ENCODE data around the gene R3HDM2.
"Not testable (repeated sequence)": the region's sequence is repeated elsewhere in the genome, so short reads cannot be mapped to it uniquely, and the experiment has no call there.

R3HDM2 gene

DNA sequence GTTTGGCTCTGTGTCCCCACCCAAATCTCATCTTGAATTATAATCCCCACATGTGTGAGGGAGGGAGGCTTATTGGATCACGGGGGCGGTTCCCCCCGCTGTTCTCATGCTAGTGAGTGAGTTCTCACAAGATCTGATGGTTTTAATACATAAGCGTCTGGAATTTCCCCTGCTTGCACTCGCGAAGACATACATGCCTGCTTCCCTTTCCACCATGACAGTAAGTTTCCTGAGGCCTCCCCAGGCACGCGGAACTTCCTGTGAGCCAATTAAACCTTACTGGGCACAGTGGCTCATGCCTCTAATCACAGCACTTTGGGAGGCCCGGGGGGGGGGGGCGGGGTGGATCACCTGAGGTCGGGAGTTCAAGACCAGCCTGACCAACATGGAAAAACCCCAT, 60.8 kb downstream of the R3HDM2 start:
- Histone ChIP-seq H3K4me1 (ENCODE audit: control insufficient read depth, insufficient read depth, low read length, poor library complexity, severe bottlenecking) (no peaks in the 10 kb centered on the region), H3K9me3 (ENCODE audit: control insufficient read depth, low read length) (peaks cover 5% of the 10 kb centered on the region), H3K4me3 (ENCODE audit: extremely low read depth, insufficient read depth, low read length, poor library complexity, severe bottlenecking) (no peak overlapping the region), H3K36me3 (ENCODE audit: control insufficient read depth, insufficient read depth, low read length) (peaks cover 6% of the 10 kb centered on the region), H3K27ac (ENCODE audit: low read depth, low read length, severe bottlenecking) (no peak overlapping the region)
- 93 to 100% methylated on average over 1 to 6 of the region's 11 CpGs for WGBS, 2 experiments (ENCODE audit: insufficient coverage in 2 of 2)

DNA sequence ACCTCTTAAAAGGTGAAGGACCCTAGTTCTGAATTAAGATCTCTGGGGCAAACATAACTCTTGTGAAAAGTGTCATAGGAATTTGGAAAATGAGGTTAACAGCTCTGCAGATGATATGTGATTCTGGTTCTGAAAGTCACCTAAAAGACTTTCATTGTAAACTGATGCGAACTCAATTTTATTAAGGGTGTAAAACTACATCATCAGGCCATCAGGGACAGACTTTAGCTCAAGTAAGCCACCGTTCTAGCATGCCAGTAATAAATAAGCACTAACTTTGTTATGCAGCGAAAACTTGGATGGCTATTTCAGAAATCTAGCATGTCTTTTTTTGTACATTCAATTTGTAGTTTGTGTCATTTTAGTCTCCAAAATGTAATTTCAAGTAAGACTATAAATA, 61.6 kb downstream of the R3HDM2 start:
- no peak overlapping the region for H3K27ac ChIP-seq (ENCODE audit: low read depth, low read length, severe bottlenecking)
- H3K4me3 ChIP-seq (ENCODE audit: extremely low read depth, insufficient read depth, low read length, poor library complexity, severe bottlenecking), result no peak overlapping the region
- H3K4me1 ChIP-seq (ENCODE audit: control insufficient read depth, insufficient read depth, low read length, poor library complexity, severe bottlenecking), result no peaks in the 10 kb centered on the region
- peaks cover 5% of the 10 kb centered on the region for H3K9me3 ChIP-seq (ENCODE audit: control insufficient read depth, low read length)
- 94 to 100% methylated on average over 2 of the region's 3 CpGs for WGBS, 2 experiments (ENCODE audit: insufficient coverage in 2 of 2)
- peaks cover 6% of the 10 kb centered on the region for H3K36me3 ChIP-seq (ENCODE audit: control insufficient read depth, insufficient read depth, low read length)

DNA sequence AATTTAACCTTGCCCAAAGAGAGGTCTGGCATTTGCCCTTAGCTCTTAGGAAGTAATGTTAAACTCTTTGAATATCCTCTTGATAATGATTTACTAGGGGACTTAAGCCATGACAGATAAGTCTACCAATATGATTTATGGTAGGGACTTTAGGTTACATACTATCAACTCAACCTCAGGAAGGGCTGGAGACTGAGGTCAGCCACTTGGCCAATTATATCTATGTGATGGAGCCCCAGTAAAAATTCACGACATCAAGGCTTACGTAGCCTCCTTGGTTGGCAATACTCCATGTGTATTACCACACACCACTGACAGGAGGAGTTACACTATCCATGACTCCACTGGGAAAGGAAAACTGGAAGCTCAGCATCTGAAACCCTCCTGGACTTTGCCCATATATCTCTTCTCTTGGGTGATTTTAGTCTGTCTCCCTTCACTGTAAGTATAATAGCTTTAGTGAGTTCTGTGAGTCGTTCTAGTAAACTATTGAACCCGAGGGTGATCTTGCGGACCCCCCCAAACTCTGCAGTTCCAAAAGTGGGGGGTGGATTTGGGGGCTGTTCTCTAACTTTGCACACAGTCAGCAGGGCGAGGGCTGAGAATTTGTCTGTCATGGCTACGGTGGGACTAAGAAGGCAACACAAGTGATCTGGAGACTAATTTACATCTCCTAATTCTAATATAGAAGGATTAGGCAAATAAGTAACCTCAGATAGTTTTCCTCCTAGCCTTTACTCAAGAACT, 62.3 kb downstream of the R3HDM2 start:
- H3K4me1 ChIP-seq (ENCODE audit: control insufficient read depth, insufficient read depth, low read length, poor library complexity, severe bottlenecking), result no peaks in the 10 kb centered on the region
- 95 to 100% methylated on average over 2 of the region's 7 CpGs for WGBS, 2 experiments (ENCODE audit: insufficient coverage in 2 of 2)
- H3K27ac ChIP-seq (ENCODE audit: low read depth, low read length, severe bottlenecking), result no peak overlapping the region
- peaks cover 3% of the 10 kb centered on the region for H3K36me3 ChIP-seq (ENCODE audit: control insufficient read depth, insufficient read depth, low read length)
- no peak overlapping the region for H3K4me3 ChIP-seq (ENCODE audit: extremely low read depth, insufficient read depth, low read length, poor library complexity, severe bottlenecking)
- H3K9me3 ChIP-seq (ENCODE audit: control insufficient read depth, low read length), result peaks cover 5% of the 10 kb centered on the region

DNA sequence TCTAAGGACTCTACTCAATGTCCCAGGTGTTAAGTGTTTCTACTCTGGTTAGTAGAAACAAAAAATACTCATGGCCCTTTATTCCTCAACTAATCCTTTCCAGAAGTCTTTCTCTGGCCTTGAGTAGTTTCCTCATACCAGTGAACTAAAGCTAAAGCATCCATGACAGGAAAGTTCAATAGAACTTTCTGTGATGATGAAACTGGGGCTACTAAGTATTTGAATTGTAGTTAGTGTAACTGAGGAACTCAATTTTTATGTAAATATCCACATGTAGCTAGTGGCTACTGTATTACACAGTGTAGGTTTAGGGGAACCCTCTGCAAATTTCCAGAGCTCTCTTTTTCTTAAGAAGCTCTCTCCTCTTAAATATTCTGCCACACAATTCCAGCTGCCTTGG, 63.7 kb downstream of the R3HDM2 start:
- no peak overlapping the region for H3K27ac ChIP-seq (ENCODE audit: low read depth, low read length, severe bottlenecking)
- H3K4me1 ChIP-seq (ENCODE audit: control insufficient read depth, insufficient read depth, low read length, poor library complexity, severe bottlenecking), result no peaks in the 10 kb centered on the region
- peaks cover 3% of the 10 kb centered on the region for H3K36me3 ChIP-seq (ENCODE audit: control insufficient read depth, insufficient read depth, low read length)
- H3K4me3 ChIP-seq (ENCODE audit: extremely low read depth, insufficient read depth, low read length, poor library complexity, severe bottlenecking), result no peak overlapping the region
- peaks cover 5% of the 10 kb centered on the region for H3K9me3 ChIP-seq (ENCODE audit: control insufficient read depth, low read length)

DNA sequence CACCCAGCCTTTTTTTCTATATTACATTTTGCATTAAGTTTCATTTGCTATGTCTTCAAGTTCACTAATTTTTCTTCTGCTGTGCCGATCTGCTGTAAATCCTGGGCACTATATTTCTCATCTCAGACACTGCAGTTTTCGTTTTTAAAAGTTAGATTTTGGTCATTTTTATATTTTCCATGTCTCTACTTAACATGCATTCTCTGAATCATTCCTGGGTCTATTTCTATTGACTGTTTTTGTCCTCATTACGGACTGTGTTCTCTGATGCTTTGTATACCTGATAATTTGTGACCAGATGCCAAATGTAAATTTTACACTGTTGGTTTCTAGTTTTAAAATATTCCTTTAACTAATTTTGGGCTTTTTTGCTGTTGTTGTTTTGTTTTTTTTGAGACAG, 64.5 kb downstream of the R3HDM2 start:
- H3K27ac ChIP-seq (ENCODE audit: low read depth, low read length, severe bottlenecking), result no peak overlapping the region
- H3K36me3 ChIP-seq (ENCODE audit: control insufficient read depth, insufficient read depth, low read length), result peaks cover 3% of the 10 kb centered on the region
- no peak overlapping the region for H3K4me3 ChIP-seq (ENCODE audit: extremely low read depth, insufficient read depth, low read length, poor library complexity, severe bottlenecking)
- peaks cover 5% of the 10 kb centered on the region for H3K9me3 ChIP-seq (ENCODE audit: control insufficient read depth, low read length)
- no peaks in the 10 kb centered on the region for H3K4me1 ChIP-seq (ENCODE audit: control insufficient read depth, insufficient read depth, low read length, poor library complexity, severe bottlenecking)
- 83 to 100% methylated on average over 1 to 2 of the region's 3 CpGs for WGBS, 2 experiments (ENCODE audit: insufficient coverage in 2 of 2)

DNA sequence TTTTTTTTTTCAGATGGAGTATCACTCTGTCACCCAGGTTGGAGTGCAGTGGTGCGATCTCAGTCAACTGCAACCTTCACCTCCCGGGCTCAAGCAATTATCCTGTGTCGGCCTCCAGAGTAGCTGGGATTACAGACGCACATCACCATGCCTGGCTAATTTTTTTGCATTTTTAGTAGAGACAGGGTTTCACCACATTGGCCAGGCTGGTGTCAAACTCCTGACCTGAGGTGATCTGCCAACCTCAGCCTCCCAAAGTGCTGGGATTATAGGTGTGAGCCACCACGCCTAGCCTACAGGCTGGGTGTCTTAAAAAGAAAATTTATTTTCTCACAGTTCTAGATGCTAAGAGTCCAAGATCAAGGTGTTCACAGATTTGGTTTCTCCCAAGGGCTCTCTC, 66.7 kb downstream of the R3HDM2 start:
- H3K9me3 ChIP-seq (ENCODE audit: control insufficient read depth, low read length); H3K4me3 ChIP-seq (ENCODE audit: extremely low read depth, insufficient read depth, low read length, poor library complexity, severe bottlenecking); H3K36me3 ChIP-seq (ENCODE audit: control insufficient read depth, insufficient read depth, low read length); H3K27ac ChIP-seq (ENCODE audit: low read depth, low read length, severe bottlenecking); H3K4me1 ChIP-seq (ENCODE audit: control insufficient read depth, insufficient read depth, low read length, poor library complexity, severe bottlenecking): not testable (repeated sequence)
- 91 to 100% methylated on average over 4 to 5 of the region's 5 CpGs for WGBS, 2 experiments (ENCODE audit: insufficient coverage in 2 of 2)

DNA sequence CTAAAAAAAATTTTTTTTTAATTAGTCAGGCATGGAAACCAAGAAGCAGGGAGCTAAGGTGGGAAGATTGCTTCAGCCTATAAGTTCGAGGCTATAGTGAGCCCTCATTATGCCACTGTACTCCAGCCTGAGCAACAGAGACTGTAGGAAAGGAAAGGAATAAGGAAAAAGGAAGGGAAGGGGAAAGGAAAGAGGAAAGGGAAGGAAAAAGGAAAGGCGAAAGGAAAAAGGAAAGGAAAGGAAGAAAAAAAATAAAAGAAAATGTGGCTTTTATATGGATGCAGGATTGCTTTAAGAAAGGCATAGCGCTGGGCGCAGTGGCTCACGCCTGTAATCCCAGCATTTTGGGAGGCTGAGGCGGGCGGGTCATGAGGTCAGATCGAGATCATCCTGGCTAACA, 70.4 kb downstream of the R3HDM2 start:
- H3K4me1 ChIP-seq (ENCODE audit: control insufficient read depth, insufficient read depth, low read length, poor library complexity, severe bottlenecking), result no peaks in the 10 kb centered on the region
- 89 to 95% methylated on average over 4 to 6 of the region's 8 CpGs for WGBS, 2 experiments (ENCODE audit: insufficient coverage in 2 of 2)
- no peaks in the 10 kb centered on the region for H3K36me3 ChIP-seq (ENCODE audit: control insufficient read depth, insufficient read depth, low read length)

DNA sequence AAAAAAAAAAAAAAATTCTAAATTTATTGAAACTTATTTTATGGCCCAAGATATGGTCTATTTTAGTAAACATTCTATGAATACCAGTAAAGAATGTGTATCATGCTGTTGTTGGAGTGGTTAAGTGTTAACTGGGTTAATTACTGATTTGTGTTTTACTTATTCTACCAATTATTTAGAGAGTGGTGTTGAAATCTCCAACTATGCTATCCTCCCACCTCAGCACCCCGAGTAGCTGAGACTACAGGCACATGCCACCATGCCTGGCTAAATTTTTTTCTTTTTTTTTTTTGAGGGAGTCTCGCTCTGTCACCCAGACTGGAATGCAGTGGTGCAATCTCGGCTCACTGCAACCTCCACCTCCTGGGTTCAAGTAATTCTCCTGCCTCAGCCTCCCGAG, 72.2 kb downstream of the R3HDM2 start:
- H3K4me3 ChIP-seq (ENCODE audit: extremely low read depth, insufficient read depth, low read length, poor library complexity, severe bottlenecking), result no peak overlapping the region
- no peaks in the 10 kb centered on the region for H3K4me1 ChIP-seq (ENCODE audit: control insufficient read depth, insufficient read depth, low read length, poor library complexity, severe bottlenecking)
- 80% methylated on average over 1 of the region's 4 CpGs; no CpG with 5 or more reads in 1 of the 2 experiments for whole genome bisulfite sequencing, 2 experiments (ENCODE audit: insufficient coverage in 2 of 2)
- H3K27ac ChIP-seq (ENCODE audit: low read depth, low read length, severe bottlenecking), result no peak overlapping the region
- no peaks in the 10 kb centered on the region for H3K36me3 ChIP-seq (ENCODE audit: control insufficient read depth, insufficient read depth, low read length)
- no peaks in the 10 kb centered on the region for H3K9me3 ChIP-seq (ENCODE audit: control insufficient read depth, low read length)

More for the DNA sequence above, 70.4 kb downstream of the R3HDM2 start:
- Histone ChIP-seq H3K27ac (ENCODE audit: low read depth, low read length, severe bottlenecking) (no peak overlapping the region), H3K4me3 (ENCODE audit: extremely low read depth, insufficient read depth, low read length, poor library complexity, severe bottlenecking) (no peak overlapping the region), H3K9me3 (ENCODE audit: control insufficient read depth, low read length) (no peaks in the 10 kb centered on the region)

DNA sequence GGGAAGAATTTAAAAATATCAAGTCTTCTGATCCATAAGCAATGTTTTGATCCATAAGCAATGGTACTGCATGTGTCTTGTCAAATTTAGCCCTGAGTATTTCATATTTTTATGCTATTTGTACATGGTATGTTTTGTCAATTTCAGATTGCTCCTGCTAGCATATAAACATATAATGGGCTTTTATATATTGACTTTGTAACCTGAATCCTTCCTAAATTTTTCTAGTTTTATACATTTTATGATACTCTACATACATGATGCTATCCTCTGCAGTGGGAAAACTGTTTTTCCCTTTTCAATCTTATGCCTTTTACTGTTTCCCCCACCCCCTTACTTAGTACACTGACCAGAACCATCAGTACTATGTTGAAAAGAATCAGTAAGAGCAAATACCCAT, 75.1 kb downstream of the R3HDM2 start:
- Histone ChIP-seq H3K4me1 (ENCODE audit: control insufficient read depth, insufficient read depth, low read length, poor library complexity, severe bottlenecking) (no peaks in the 10 kb centered on the region), H3K4me3 (ENCODE audit: extremely low read depth, insufficient read depth, low read length, poor library complexity, severe bottlenecking) (no peak overlapping the region), H3K9me3 (ENCODE audit: control insufficient read depth, low read length) (no peaks in the 10 kb centered on the region), H3K36me3 (ENCODE audit: control insufficient read depth, insufficient read depth, low read length) (no peaks in the 10 kb centered on the region), H3K27ac (ENCODE audit: low read depth, low read length, severe bottlenecking) (no peak overlapping the region)

DNA sequence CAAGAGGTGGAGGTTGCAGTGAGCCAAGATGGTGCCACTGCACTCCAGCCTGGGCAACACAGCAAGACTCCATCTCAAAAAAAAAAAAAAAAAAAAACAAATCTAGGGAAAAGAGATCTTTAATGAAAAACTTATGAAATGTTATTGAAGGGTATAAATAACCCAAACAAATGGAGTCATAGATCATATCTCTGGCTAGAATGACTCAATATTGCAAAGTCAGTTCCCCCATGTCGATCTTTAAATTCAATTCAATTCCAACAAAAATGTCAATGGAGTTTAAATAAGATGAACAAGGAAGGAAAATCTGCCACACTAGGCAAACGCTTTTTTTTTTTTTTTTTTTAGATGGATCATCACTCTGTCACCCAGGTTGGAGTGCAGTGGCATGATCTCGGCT, 78.7 kb downstream of the R3HDM2 start:
- no peaks in the 10 kb centered on the region for H3K9me3 ChIP-seq (ENCODE audit: control insufficient read depth, low read length)
- 90 to 96% methylated on average over 2 of the region's 3 CpGs for WGBS, 2 experiments (ENCODE audit: insufficient coverage in 2 of 2)
- peaks cover 4% of the 10 kb centered on the region for H3K36me3 ChIP-seq (ENCODE audit: control insufficient read depth, insufficient read depth, low read length)
- H3K4me3 ChIP-seq (ENCODE audit: extremely low read depth, insufficient read depth, low read length, poor library complexity, severe bottlenecking), result no peak overlapping the region
- no peaks in the 10 kb centered on the region for H3K4me1 ChIP-seq (ENCODE audit: control insufficient read depth, insufficient read depth, low read length, poor library complexity, severe bottlenecking)
- no peak overlapping the region for H3K27ac ChIP-seq (ENCODE audit: low read depth, low read length, severe bottlenecking)

DNA sequence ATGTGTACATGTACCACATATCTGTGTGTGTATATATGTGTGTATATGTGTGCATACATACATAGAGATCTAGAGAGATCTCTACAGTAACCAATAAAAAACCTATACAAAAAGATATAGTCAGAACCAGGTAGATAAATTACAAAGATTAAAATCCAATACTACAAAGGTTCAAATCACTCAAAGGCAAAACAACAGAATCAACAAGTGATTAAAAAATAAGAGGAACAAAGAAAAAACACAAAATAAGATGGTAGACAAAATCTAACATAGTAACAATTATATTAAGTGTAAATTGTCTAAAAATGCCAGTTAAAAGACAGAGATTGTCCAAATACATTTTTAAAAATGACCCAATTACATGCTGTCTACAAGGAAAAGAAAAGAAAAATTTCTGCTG, 83.6 kb downstream of the R3HDM2 start:
- Histone ChIP-seq H3K4me1 (ENCODE audit: control insufficient read depth, insufficient read depth, low read length, poor library complexity, severe bottlenecking) (peaks cover 2% of the 10 kb centered on the region), H3K36me3 (ENCODE audit: control insufficient read depth, insufficient read depth, low read length) (peaks cover 4% of the 10 kb centered on the region), H3K4me3 (ENCODE audit: extremely low read depth, insufficient read depth, low read length, poor library complexity, severe bottlenecking) (no peak overlapping the region), H3K9me3 (ENCODE audit: control insufficient read depth, low read length) (no peaks in the 10 kb centered on the region), H3K27ac (ENCODE audit: low read depth, low read length, severe bottlenecking) (no peak overlapping the region)
